HFFc6 (cell line): ENCODE measurements around the gene AFAP1. TPM values are rescaled to one million over a fixed set of nuclear protein-coding genes. Genes with fewer than 3 reads are reported as not detected.

Source experiments
- DNase-seq: peaks from one replicate; pipeline ENCODE4 v3.0.0-alpha.2; 2018
- H3K27ac Mint-ChIP-seq: 2 replicates; pipeline ENCODE4 v1.8.0; 2020; ENCODE audit warnings: mild to moderate bottlenecking, mixed read lengths
- H3K27me3 Mint-ChIP-seq: 2 replicates; pipeline ENCODE4 v1.8.0; 2021; ENCODE audit warnings: mild to moderate bottlenecking, moderate library complexity, mixed read lengths; ENCODE audit not compliant: insufficient read depth
- H3K36me3 Mint-ChIP-seq: 2 replicates; pipeline ENCODE4 v1.8.0; 2021; ENCODE audit warnings: low read depth, mixed read lengths
- H3K4me1 Mint-ChIP-seq: 2 replicates; pipeline ENCODE4 v1.8.0; 2020; ENCODE audit warnings: low read depth, mixed read lengths
- H3K4me3 Mint-ChIP-seq: 2 replicates; pipeline ENCODE4 v1.8.0; 2020; ENCODE audit warnings: mild to moderate bottlenecking, moderate library complexity, mixed read lengths
- H3K9me3 Mint-ChIP-seq: 2 replicates; pipeline ENCODE4 v1.8.0; 2020; ENCODE audit warnings: mild to moderate bottlenecking, mixed read lengths
- total RNA-seq, 6 experiments: library from RNA; stranded (reverse); fragmentation: NEBNext Ultra II Directional; extraction: Animal tissue kit (Norgen Biotek cat#: 25700); gene quantifications; 2 replicates in 1 of 6; 3 replicates in 5 of 6; pipeline ENCODE4 v1.2.3, GENCODE V29; 2021
- TF ChIP-seq, protein P1 (sequence below): fragments of 200-600 bp; sonication (generic); IDR thresholded peaks from 2 replicates; pipeline ENCODE4 v1.5.0; 2021; ENCODE audit warnings: antibody characterized with exemption, mild to moderate bottlenecking

AFAP1 gene
- total RNA-seq, 6 experiments from 2014 or later = 99.7 to 116 (median 107) TPM

DNA sequence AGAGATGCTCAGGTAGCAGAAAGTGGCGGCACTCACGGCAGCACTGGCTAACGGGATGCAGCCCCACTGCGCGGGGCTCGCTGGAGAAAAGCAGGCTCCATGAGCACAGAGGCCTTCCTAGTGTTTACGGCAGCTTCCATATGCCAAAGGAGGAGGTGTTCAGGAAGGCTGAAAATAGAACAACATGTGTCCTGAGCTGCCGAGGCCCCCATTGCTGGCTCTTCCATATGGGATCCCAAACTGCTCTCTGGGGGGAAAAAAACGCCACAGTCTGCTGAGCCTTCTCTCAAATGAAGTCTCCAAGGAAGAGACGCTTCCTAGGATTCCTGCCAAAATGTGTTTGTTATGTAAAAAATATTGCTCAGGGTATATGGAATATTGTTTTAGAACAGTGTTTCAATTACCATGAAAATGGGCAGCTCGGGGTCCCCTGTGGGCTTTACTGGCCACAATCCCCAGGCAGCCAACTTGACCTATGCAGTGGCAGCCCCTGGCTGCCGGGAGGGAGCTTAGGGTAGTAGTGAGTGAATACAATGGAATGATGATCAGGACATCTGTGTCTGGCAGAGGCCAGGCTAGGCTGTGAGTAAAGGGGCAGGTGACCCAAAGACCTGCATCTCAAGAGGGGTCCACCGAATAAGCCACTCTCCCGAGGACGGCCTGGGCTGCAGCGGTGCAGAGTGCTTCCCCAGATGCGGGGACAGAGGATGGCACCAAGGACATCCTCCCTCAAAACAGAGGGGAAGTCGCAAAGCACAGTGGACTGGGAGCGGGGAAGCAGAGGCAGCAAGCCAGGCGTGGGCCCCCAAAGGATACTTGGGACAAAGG, 170.1 kb downstream of the AFAP1 start:
- Mint-ChIP-seq H3K36me3 (peaks cover 74% of the 10 kb centered on the region), H3K9me3 (no peaks in the 10 kb centered on the region), H3K4me1 (peaks cover 41% of the 10 kb centered on the region), H3K27ac (peak overlapping the region; percentile 40), H3K27me3 (peaks cover 37% of the 10 kb centered on the region), H3K4me3 (no peak overlapping the region)
- no peak for DNase-seq
- TF ChIP-seq, protein P1, sequence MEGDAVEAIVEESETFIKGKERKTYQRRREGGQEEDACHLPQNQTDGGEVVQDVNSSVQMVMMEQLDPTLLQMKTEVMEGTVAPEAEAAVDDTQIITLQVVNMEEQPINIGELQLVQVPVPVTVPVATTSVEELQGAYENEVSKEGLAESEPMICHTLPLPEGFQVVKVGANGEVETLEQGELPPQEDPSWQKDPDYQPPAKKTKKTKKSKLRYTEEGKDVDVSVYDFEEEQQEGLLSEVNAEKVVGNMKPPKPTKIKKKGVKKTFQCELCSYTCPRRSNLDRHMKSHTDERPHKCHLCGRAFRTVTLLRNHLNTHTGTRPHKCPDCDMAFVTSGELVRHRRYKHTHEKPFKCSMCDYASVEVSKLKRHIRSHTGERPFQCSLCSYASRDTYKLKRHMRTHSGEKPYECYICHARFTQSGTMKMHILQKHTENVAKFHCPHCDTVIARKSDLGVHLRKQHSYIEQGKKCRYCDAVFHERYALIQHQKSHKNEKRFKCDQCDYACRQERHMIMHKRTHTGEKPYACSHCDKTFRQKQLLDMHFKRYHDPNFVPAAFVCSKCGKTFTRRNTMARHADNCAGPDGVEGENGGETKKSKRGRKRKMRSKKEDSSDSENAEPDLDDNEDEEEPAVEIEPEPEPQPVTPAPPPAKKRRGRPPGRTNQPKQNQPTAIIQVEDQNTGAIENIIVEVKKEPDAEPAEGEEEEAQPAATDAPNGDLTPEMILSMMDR = no peak

GRCh38 chr4:7768736-7769135, 170.9 kb downstream of the AFAP1 start:
- Mint-ChIP-seq H3K4me1 (peaks cover 48% of the 10 kb centered on the region), H3K27me3 (peaks cover 39% of the 10 kb centered on the region), H3K9me3 (no peaks in the 10 kb centered on the region), H3K36me3 (peaks cover 75% of the 10 kb centered on the region), H3K4me3 (no peak overlapping the region; the same call in 1 of the 2 replicates), H3K27ac (0 out of 2 replicates have a peak overlapping the region, but pooled peaks have one; percentile 7)
- DNase-seq = no peak
- TF ChIP-seq, protein P1 = no peak

DNA sequence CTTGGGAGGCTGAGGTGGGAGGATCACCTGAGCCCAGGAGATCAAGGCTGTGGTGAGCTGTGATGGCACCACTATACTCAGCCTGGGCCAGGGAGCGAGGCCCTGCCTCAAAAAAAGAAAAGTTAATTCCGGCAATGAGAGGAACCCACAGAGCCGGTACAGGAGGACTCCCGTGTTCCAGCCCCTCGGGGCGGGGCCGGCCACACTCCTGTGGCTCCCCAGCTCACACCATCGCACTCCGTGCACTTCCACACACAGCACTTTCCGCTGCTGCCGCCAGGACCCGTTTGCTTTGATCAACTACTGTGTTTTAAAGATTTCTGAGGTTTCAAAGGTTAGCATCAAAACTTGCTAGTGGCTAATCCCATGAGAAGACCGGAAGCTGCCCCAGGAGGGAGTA, 171.7 kb downstream of the AFAP1 start:
- TF ChIP-seq, protein P1 = no peak
- H3K9me3 Mint-ChIP-seq = no peaks in the 10 kb centered on the region
- H3K27me3 Mint-ChIP-seq = peaks cover 39% of the 10 kb centered on the region
- no peak overlapping the region for H3K4me3 Mint-ChIP-seq
- H3K4me1 Mint-ChIP-seq = peaks cover 46% of the 10 kb centered on the region
- peaks cover 74% of the 10 kb centered on the region for H3K36me3 Mint-ChIP-seq
- no peak overlapping the region for H3K27ac Mint-ChIP-seq
- no peak for DNase-seq

DNA sequence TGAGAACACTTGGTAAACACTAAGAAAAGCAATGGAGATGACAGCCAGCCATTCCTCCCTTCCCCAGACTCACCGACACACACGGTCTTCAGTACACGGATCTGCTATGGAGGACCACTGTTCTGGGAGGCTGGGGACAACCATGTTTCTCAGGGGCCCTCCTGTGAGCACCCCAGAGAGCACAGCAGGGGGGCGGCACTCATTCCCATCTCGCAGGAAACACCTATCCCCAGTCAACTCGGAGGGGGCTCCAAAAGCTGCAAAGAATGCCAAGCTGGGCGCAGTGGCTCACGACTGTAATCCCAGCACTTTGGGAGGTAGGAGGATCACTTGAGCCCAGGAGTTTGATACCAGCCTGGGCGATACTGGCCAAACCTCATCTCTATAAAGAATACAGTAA, 172.1 kb downstream of the AFAP1 start:
- DNase-seq = no peak
- H3K27me3 Mint-ChIP-seq = peaks cover 35% of the 10 kb centered on the region
- H3K4me3 Mint-ChIP-seq = no peak overlapping the region
- H3K36me3 Mint-ChIP-seq = peaks cover 71% of the 10 kb centered on the region
- no peak overlapping the region; the same call in 1 of the 2 replicates for H3K27ac Mint-ChIP-seq
- peaks cover 41% of the 10 kb centered on the region for H3K4me1 Mint-ChIP-seq
- TF ChIP-seq, protein P1 = no peak
- H3K9me3 Mint-ChIP-seq = no peaks in the 10 kb centered on the region

- Mint-ChIP-seq H3K27ac (peak overlapping the region; percentile 38; the same call in 1 of the 2 replicates), H3K27me3 (peaks cover 39% of the 10 kb centered on the region), H3K4me3 (peak overlapping the region; percentile 13; the same call in 1 of the 2 replicates), H3K9me3 (no peaks in the 10 kb centered on the region), H3K36me3 (peaks cover 67% of the 10 kb centered on the region), H3K4me1 (peaks cover 35% of the 10 kb centered on the region)
- no peak for DNase-seq
- TF ChIP-seq, protein P1 = no peak
These were observed 172.9 kb downstream of the AFAP1 start for GRCh38 chr4:7766661-7767345.
